GM12878 (cell line): Measurements from ENCODE around the gene REL.

Experiments
- BRCA1 ChIP-seq: IDR thresholded peaks from 2 replicates; pipeline ENCODE4 v1.6.1; 2011; ENCODE audit warnings: low read depth, low read length, improper control_type of control experiment
- CTCF ChIP-seq, 3 experiments: IDR thresholded peaks in 2 of 3; conservative IDR thresholded peaks in 1 of 3; 2 replicates each; pipeline ENCODE4 v1.5.1; 2011; ENCODE audit warnings: low read depth in 3 of 3, low read length in 3 of 3, mild to moderate bottlenecking in 3 of 3, control low read depth in 2 of 3, moderate library complexity in 2 of 3, inconsistent platforms in 1 of 3, mixed read lengths in 1 of 3; ENCODE audit not compliant: control insufficient read depth in 2 of 3, insufficient read depth in 1 of 3; ENCODE audit errors: extremely low read depth in 1 of 3
- ESRRA ChIP-seq: IDR thresholded peaks from 2 replicates; pipeline ENCODE4 v1.6.1; 2012; ENCODE audit warnings: mild to moderate bottlenecking, low read length, improper control_type of control experiment
- POLR2A ChIP-seq: IDR thresholded peaks from 2 replicates; pipeline ENCODE4 v1.6.1; 2011; ENCODE audit warnings: low read depth, mild to moderate bottlenecking, low read length
- RBBP5 ChIP-seq: fragments of 200-600 bp; sonication (generic); conservative IDR thresholded peaks from 2 replicates; pipeline ENCODE4 v1.6.1; 2016
- TARDBP ChIP-seq: IDR thresholded peaks from 2 replicates; pipeline ENCODE4 v1.6.1; 2016; ENCODE audit warnings: borderline replicate concordance
- USF1 ChIP-seq: IDR thresholded peaks from 2 replicates; pipeline ENCODE4 v1.6.1; 2011; ENCODE audit warnings: borderline replicate concordance, low read depth, mild to moderate bottlenecking, moderate library complexity, mixed read lengths, low read length; ENCODE audit not compliant: insufficient read depth; ENCODE audit errors: extremely low read length
- TF ChIP-seq, protein P1 (sequence below): IDR thresholded peaks from 2 replicates; pipeline ENCODE4 v1.6.1; 2012; ENCODE audit warnings: low read length, inconsistent platforms
- TF ChIP-seq, protein P2 (sequence below): IDR thresholded peaks from 2 replicates; pipeline ENCODE4 v1.6.1; 2012; ENCODE audit warnings: low read depth, low read length, improper control_type of control experiment
- TF ChIP-seq, protein P3 (sequence below): fragments of 450-650 bp; IDR thresholded peaks from 2 replicates; pipeline ENCODE4 v1.6.1; 2014; ENCODE audit warnings: mild to moderate bottlenecking

GRCh38 chr2:60884800-60885199 is 3.4 kb downstream of the REL start:
- TF ChIP-seq CTCF (IDR thresholded peaks at IDR 0.05 in 2 of 3, conservative IDR thresholded peaks at IDR 0.05 in 1 of 3; ENCODE audit: control insufficient read depth in 2 of 3, extremely low read depth in 1 of 3, insufficient read depth in 1 of 3, low read depth in 3 of 3, low read length in 3 of 3) = no peak
- TF ChIP-seq BRCA1 = no peak
- TF ChIP-seq, protein P1, sequence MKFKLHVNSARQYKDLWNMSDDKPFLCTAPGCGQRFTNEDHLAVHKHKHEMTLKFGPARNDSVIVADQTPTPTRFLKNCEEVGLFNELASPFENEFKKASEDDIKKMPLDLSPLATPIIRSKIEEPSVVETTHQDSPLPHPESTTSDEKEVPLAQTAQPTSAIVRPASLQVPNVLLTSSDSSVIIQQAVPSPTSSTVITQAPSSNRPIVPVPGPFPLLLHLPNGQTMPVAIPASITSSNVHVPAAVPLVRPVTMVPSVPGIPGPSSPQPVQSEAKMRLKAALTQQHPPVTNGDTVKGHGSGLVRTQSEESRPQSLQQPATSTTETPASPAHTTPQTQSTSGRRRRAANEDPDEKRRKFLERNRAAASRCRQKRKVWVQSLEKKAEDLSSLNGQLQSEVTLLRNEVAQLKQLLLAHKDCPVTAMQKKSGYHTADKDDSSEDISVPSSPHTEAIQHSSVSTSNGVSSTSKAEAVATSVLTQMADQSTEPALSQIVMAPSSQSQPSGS = no peak
- TF ChIP-seq RBBP5 = no peak
- TF ChIP-seq USF1 = no peak
- TF ChIP-seq POLR2A = no peak
- no peak for TF ChIP-seq TARDBP
- TF ChIP-seq, protein P2, sequence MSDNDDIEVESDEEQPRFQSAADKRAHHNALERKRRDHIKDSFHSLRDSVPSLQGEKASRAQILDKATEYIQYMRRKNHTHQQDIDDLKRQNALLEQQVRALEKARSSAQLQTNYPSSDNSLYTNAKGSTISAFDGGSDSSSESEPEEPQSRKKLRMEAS = no peak
- TF ChIP-seq, protein P3, sequence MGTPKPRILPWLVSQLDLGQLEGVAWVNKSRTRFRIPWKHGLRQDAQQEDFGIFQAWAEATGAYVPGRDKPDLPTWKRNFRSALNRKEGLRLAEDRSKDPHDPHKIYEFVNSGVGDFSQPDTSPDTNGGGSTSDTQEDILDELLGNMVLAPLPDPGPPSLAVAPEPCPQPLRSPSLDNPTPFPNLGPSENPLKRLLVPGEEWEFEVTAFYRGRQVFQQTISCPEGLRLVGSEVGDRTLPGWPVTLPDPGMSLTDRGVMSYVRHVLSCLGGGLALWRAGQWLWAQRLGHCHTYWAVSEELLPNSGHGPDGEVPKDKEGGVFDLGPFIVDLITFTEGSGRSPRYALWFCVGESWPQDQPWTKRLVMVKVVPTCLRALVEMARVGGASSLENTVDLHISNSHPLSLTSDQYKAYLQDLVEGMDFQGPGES = no peak
- no peak for TF ChIP-seq ESRRA
